Fibroblast of lung (primary cell): ENCODE results near the gene ZDHHC5. TPM values are rescaled to one million over a fixed set of nuclear protein-coding genes. Genes with fewer than 3 reads are reported as not detected.

Source experiments
- DNase-seq, 2 donors: peaks; one replicate each; pipeline versions ENCODE4 v3.0.0 to v3.0.0-alpha.2; 2010; ENCODE audit warnings: low read depth in 2 of 2
- H2AFZ ChIP-seq: 2 replicates; pipeline ENCODE4 v1.5.1; 2012; ENCODE audit warnings: low read length, control low read depth, inconsistent platforms
- H3K27ac ChIP-seq: 2 replicates; pipeline ENCODE4 v1.5.1; 2011; ENCODE audit warnings: low read length, control low read depth; ENCODE audit not compliant: insufficient read depth
- H3K27me3 ChIP-seq: 2 replicates; pipeline ENCODE4 v1.5.1; 2011; ENCODE audit warnings: mild to moderate bottlenecking, low read length; ENCODE audit not compliant: control insufficient read depth, insufficient read depth
- H3K36me3 ChIP-seq: 2 replicates; pipeline ENCODE4 v1.5.1; 2011; ENCODE audit warnings: low read length; ENCODE audit not compliant: control insufficient read depth, insufficient read depth
- H3K4me1 ChIP-seq: 2 replicates; pipeline ENCODE4 v1.5.1; 2011; ENCODE audit warnings: low read length; ENCODE audit not compliant: control insufficient read depth, insufficient read depth; ENCODE audit errors: extremely low read depth
- H3K4me2 ChIP-seq: 2 replicates; pipeline ENCODE4 v1.5.1; 2011; ENCODE audit warnings: low read length, control low read depth; ENCODE audit not compliant: insufficient read depth; ENCODE audit errors: extremely low read depth
- H3K4me3 ChIP-seq, 4 experiments: fragments of 200-600 bp in 1 of 4; sonication (generic) in 1 of 4; replicated peaks in 1 of 4; 2 replicates each; pipeline ENCODE4 v1.5.1; 2011 to 2016; ENCODE audit warnings: low read length in 4 of 4, low read depth in 3 of 4, mild to moderate bottlenecking in 3 of 4, control low read depth in 2 of 4, inconsistent platforms in 1 of 4, mixed read lengths in 1 of 4; ENCODE audit not compliant: insufficient read depth in 1 of 4; ENCODE audit errors: control extremely low read depth in 1 of 4
- H3K79me2 ChIP-seq: 2 replicates; pipeline ENCODE4 v1.5.1; 2012; ENCODE audit warnings: mild to moderate bottlenecking, low read length, inconsistent platforms; ENCODE audit not compliant: control insufficient read depth, insufficient read depth
- H3K9ac ChIP-seq: 2 replicates; pipeline ENCODE4 v1.5.1; 2011; ENCODE audit warnings: mild to moderate bottlenecking, low read length, control low read depth; ENCODE audit not compliant: insufficient read depth
- H3K9me3 ChIP-seq: 2 replicates; pipeline ENCODE4 v1.5.1; 2012; ENCODE audit warnings: low read depth, low read length; ENCODE audit not compliant: control insufficient read depth, insufficient read depth
- H4K20me1 ChIP-seq: 2 replicates; pipeline ENCODE4 v1.5.1; 2011; ENCODE audit warnings: low read length; ENCODE audit not compliant: control insufficient read depth, insufficient read depth; ENCODE audit errors: extremely low read depth
- CTCF ChIP-seq, 2 donors: IDR thresholded peaks in 1 of 2; conservative IDR thresholded peaks in 1 of 2; 1 replicate in 1 of 2; 2 replicates in 1 of 2; pipeline ENCODE4 v1.5.1; 2011 to 2012; ENCODE audit warnings: low read length in 2 of 2, control low read depth in 1 of 2, inconsistent platforms in 1 of 2, low read depth in 1 of 2, mild to moderate bottlenecking in 1 of 2
- EZH2 ChIP-seq: IDR thresholded peaks from 2 replicates; pipeline ENCODE4 v1.5.1; 2012; ENCODE audit warnings: low read length, control low read depth, mild to moderate bottlenecking; ENCODE audit errors: missing control alignments
- polyA plus RNA-seq, 2 donors: library from polyadenylated mRNA; depleted of rRNA in 1 of 2; stranded (reverse) in 1 of 2; unstranded in 1 of 2; fragments of >200 nt; gene quantifications; 2 replicates each; pipeline ENCODE4 v1.2.1, GENCODE V29; 2011 to 2012; ENCODE audit warnings: missing spikeins in 1 of 2
- total RNA-seq: library from RNA; depleted of rRNA; stranded (reverse); fragments of >200 nt; gene quantifications from 2 replicates; pipeline ENCODE4 v1.2.1, GENCODE V29; 2014

The ZDHHC5 gene
- total and polyA plus RNA-seq, 2 donors (not counting 1 experiment from before 2014, with no cell fraction given) = 33.9 to 58.9 TPM

GRCh38 chr11:57742087-57742452 is 74.2 kb downstream of the ZDHHC5 start:
- no peak for TF ChIP-seq EZH2
- TF ChIP-seq CTCF (conservative IDR thresholded peaks at IDR 0.05 in 1 of 2, IDR thresholded peaks at IDR 0.05 in 1 of 2; ENCODE audit: low read depth in 1 of 2, low read length in 2 of 2) = no peak
- H4K20me1 ChIP-seq = no peaks in the 10 kb centered on the region
- H3K9ac ChIP-seq = peak overlapping the region; percentile 97
- H3K27me3 ChIP-seq = no peaks in the 10 kb centered on the region
- H3K79me2 ChIP-seq = peaks cover 15% of the 10 kb centered on the region
- H3K4me2 ChIP-seq = peak overlapping the region; percentile 90
- no peak for DNase-seq
- H3K27ac ChIP-seq = peak overlapping the region; percentile 85
- H3K36me3 ChIP-seq = peaks cover 15% of the 10 kb centered on the region
- H3K9me3 ChIP-seq = no peaks in the 10 kb centered on the region
- H3K4me1 ChIP-seq = peaks cover 3% of the 10 kb centered on the region
- peak overlapping the region; percentile 74 to 98 (median 90) for H3K4me3 ChIP-seq
- H2AFZ ChIP-seq = no peak overlapping the region

- no peak overlapping the region for H2AFZ ChIP-seq
- no peak overlapping the region for H3K4me3 ChIP-seq
- no peaks in the 10 kb centered on the region for H3K9me3 ChIP-seq
- peaks cover 15% of the 10 kb centered on the region for H3K79me2 ChIP-seq
- DNase-seq = no peak
- no peak overlapping the region for H3K4me2 ChIP-seq
- H3K4me1 ChIP-seq = peaks cover 3% of the 10 kb centered on the region
- no peak overlapping the region for H3K27ac ChIP-seq
- peaks cover 10% of the 10 kb centered on the region for H3K36me3 ChIP-seq
- no peak overlapping the region for H3K9ac ChIP-seq
- TF ChIP-seq EZH2 = no peak
- no peak for TF ChIP-seq CTCF (conservative IDR thresholded peaks at IDR 0.05 in 1 of 2, IDR thresholded peaks at IDR 0.05 in 1 of 2; ENCODE audit: low read depth in 1 of 2, low read length in 2 of 2)
- H3K27me3 ChIP-seq = no peaks in the 10 kb centered on the region
- no peaks in the 10 kb centered on the region for H4K20me1 ChIP-seq
These were observed 76.4 kb downstream of the ZDHHC5 start for GRCh38 chr11:57744357-57744756.

- no peak overlapping the region for H3K4me2 ChIP-seq
- no peak overlapping the region for H3K4me3 ChIP-seq
- H3K36me3 ChIP-seq = peaks cover 10% of the 10 kb centered on the region
- H3K27ac ChIP-seq = no peak overlapping the region
- H2AFZ ChIP-seq = no peak overlapping the region
- H3K27me3 ChIP-seq = no peaks in the 10 kb centered on the region
- no peaks in the 10 kb centered on the region for H4K20me1 ChIP-seq
- TF ChIP-seq CTCF (conservative IDR thresholded peaks at IDR 0.05 in 1 of 2, IDR thresholded peaks at IDR 0.05 in 1 of 2; ENCODE audit: low read depth in 1 of 2, low read length in 2 of 2) (no peak), EZH2 (no peak)
- no peak overlapping the region for H3K9ac ChIP-seq
- peaks cover 3% of the 10 kb centered on the region for H3K4me1 ChIP-seq
- DNase-seq = no peak
- no peaks in the 10 kb centered on the region for H3K9me3 ChIP-seq
- H3K79me2 ChIP-seq = peaks cover 15% of the 10 kb centered on the region
These were observed 77.3 kb downstream of the ZDHHC5 start for GRCh38 chr11:57745206-57745605.
